Measurements from ENCODE around the gene WDR64.

DNA sequence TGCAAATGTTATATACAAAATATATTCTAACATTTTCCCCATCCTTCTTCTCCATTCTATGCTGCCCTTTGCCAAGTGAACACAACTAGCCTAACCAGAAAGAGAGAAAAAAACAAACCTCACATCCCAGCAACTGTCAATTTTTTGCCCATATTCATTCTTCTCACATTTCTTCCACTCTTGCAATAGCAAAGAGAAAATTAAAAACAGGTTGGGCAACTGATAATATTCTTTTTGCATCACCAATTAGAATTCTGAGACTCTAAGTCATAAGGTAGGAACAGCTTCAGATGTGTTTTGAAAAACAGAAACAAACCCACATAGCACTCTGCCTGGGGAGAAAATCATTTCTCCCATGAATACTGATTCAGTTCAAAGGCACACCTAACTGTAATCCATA, 170.8 kb downstream of the WDR64 start:
- TF ChIP-seq, protein P1, sequence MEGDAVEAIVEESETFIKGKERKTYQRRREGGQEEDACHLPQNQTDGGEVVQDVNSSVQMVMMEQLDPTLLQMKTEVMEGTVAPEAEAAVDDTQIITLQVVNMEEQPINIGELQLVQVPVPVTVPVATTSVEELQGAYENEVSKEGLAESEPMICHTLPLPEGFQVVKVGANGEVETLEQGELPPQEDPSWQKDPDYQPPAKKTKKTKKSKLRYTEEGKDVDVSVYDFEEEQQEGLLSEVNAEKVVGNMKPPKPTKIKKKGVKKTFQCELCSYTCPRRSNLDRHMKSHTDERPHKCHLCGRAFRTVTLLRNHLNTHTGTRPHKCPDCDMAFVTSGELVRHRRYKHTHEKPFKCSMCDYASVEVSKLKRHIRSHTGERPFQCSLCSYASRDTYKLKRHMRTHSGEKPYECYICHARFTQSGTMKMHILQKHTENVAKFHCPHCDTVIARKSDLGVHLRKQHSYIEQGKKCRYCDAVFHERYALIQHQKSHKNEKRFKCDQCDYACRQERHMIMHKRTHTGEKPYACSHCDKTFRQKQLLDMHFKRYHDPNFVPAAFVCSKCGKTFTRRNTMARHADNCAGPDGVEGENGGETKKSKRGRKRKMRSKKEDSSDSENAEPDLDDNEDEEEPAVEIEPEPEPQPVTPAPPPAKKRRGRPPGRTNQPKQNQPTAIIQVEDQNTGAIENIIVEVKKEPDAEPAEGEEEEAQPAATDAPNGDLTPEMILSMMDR (IDR thresholded peaks at IDR 0.05), result no peak
- no peak for TF ChIP-seq POLR2A (IDR thresholded peaks at IDR 0.05)
